IPS-18a (cell line): ENCODE measurements around the gene DHCR24.

Experiments
- H3K27ac ChIP-seq: one replicate; pipeline ENCODE4 v1.5.1; 2013; ENCODE audit warnings: low read length
- H3K27me3 ChIP-seq: one replicate; pipeline ENCODE4 v1.6.1; 2013; ENCODE audit warnings: mild to moderate bottlenecking, low read length; ENCODE audit not compliant: control insufficient read depth, insufficient read depth
- H3K36me3 ChIP-seq: one replicate; pipeline ENCODE4 v1.6.1; 2013; ENCODE audit warnings: low read depth, low read length; ENCODE audit not compliant: control insufficient read depth
- H3K4me1 ChIP-seq: one replicate; pipeline ENCODE4 v1.6.1; 2013; ENCODE audit warnings: low read depth, low read length; ENCODE audit not compliant: control insufficient read depth
- H3K4me3 ChIP-seq: one replicate; pipeline ENCODE4 v1.5.1; 2013; ENCODE audit warnings: low read length
- H3K9ac ChIP-seq: one replicate; pipeline ENCODE4 v1.6.1; 2013; ENCODE audit warnings: mild to moderate bottlenecking, low read length, moderate library complexity
- H3K9me3 ChIP-seq: one replicate; pipeline ENCODE4 v1.6.1; 2013; ENCODE audit warnings: low read depth, low read length; ENCODE audit not compliant: control insufficient read depth

DHCR24 gene

DNA sequence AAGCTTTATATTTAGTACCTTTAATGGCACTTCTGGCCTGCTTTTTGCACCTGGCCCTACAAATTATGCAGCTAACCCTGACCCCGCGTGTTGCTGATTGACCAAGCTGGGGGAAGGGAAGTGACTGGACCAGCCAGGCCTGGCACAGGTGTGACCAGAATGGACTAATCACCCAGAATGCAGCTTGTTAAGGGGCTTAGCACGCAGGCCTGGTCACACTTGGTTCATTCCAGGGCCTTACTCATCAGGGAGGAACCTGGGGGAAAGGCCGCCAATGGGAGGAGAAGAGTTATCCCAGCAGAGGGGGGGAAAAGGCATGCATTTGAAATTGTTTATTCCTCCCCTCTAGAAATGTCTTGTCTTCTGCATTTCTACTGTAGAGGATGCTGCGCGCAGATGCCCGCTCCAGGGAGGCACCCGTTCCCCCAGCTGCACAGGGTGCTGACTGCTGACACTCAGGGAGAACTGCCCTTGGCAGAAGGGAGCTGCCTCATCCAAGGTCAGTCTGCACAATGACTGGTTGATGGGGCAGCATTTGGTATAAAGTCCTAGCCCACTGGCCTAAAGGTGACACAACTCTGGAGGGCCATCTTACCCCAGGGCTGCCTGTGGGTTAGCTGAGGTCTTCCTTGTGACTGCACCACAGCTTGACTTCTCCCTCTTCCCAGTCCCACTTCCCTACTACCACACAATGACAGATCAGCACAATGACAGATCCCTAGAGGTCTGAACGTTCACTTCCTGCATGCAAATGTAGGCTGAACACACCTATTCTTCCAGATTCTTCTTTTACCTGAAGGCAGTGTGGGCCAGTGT is 29.0 kb downstream of the DHCR24 start:
- no peak overlapping the region for H3K27ac ChIP-seq
- H3K9ac ChIP-seq = no peak overlapping the region
- H3K27me3 ChIP-seq = no peaks in the 10 kb centered on the region
- no peaks in the 10 kb centered on the region for H3K9me3 ChIP-seq
- no peaks in the 10 kb centered on the region for H3K4me1 ChIP-seq
- H3K4me3 ChIP-seq = no peak overlapping the region
- peaks cover 89% of the 10 kb centered on the region for H3K36me3 ChIP-seq

DNA sequence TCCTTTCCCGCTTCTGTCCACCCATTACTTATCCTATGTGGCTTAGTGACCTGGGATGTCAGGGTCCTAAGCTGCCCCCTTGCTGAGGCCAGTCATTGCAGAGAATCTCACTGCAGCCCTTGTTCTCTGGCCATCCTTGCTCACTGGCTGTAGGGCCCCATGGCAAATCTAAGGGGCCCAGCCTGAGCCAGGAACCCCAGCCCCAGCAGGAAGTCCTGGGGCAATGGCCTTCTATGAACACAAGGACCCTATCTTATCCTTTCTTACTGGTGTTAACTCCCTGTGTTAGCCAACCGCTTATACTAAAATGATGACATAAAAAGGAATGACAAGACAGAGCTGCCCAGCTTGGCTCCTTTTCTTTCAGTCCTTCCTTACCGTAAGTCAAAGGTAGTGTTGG is 29.9 kb downstream of the DHCR24 start:
- Histone ChIP-seq H3K9ac (no peak overlapping the region), H3K4me3 (no peak overlapping the region), H3K36me3 (peaks cover 90% of the 10 kb centered on the region), H3K27me3 (no peaks in the 10 kb centered on the region), H3K4me1 (no peaks in the 10 kb centered on the region), H3K27ac (no peak overlapping the region), H3K9me3 (no peaks in the 10 kb centered on the region)

DNA sequence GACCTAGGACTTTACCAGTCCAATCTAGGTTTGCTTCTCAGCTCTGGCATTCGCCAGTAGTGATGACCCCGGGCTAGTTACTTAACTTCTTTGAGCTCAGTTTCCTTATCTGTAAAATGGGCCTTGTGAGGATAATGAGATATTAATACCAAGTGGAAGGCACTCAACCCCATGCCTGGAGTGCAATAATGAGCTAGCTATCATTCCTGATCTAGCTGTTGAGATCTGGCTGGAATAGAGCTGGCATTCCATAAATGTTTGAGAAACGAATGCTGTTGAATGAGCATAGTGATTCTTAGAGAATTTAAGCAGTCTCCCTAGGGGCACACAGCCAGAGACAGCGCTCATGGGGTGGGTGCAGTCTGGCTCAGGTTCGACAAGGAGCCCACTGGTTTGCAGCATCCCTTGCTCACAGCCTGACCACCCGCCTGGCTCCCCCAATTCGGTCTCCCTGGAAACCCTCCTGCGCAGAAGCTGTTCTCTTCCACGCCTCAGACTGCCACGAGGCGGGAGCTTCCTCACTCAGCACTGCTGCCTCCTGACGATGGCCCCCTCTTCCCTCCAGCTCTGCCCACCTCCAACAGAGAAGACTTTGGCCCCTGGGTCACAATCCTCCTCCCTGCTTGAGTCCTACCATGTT is 32.5 kb downstream of the DHCR24 start:
- H3K4me1 ChIP-seq = no peaks in the 10 kb centered on the region

DNA sequence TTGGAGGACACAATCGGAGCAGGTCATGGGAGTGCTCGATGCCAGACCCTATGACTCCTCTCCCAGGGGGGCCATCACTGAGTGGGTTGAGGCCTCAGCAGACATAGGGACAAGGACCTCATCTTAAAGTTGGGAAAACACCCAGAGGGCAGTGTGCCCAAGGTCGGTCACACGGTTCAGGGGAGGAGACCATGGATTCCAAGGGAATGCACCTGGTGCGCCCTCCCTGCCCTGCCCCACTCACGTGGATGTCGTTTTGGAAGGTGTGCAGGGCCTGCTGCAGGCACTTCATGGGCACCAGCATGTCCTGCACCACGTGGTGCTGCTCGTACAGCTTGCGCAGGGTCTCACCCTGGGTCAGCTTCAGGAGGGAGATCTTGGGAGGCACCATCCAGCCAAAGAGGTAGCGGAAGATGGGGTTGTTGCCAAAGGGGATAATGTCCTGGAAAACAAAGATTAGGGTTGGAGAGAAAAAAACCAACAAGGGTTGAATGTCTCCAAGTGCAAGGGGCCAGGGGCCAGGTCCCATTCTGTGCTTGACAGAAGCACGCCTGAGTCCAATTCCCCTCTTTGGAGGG is 33.1 kb downstream of the DHCR24 start:
- Histone ChIP-seq H3K4me1 (no peaks in the 10 kb centered on the region), H3K9ac (no peak overlapping the region), H3K36me3 (peaks cover 94% of the 10 kb centered on the region)

More for the DNA sequence above, 32.5 kb downstream of the DHCR24 start:
- no peak overlapping the region for H3K9ac ChIP-seq
- no peaks in the 10 kb centered on the region for H3K27me3 ChIP-seq
- no peak overlapping the region for H3K27ac ChIP-seq
- peaks cover 93% of the 10 kb centered on the region for H3K36me3 ChIP-seq
- no peak overlapping the region for H3K4me3 ChIP-seq
- no peaks in the 10 kb centered on the region for H3K9me3 ChIP-seq

DNA sequence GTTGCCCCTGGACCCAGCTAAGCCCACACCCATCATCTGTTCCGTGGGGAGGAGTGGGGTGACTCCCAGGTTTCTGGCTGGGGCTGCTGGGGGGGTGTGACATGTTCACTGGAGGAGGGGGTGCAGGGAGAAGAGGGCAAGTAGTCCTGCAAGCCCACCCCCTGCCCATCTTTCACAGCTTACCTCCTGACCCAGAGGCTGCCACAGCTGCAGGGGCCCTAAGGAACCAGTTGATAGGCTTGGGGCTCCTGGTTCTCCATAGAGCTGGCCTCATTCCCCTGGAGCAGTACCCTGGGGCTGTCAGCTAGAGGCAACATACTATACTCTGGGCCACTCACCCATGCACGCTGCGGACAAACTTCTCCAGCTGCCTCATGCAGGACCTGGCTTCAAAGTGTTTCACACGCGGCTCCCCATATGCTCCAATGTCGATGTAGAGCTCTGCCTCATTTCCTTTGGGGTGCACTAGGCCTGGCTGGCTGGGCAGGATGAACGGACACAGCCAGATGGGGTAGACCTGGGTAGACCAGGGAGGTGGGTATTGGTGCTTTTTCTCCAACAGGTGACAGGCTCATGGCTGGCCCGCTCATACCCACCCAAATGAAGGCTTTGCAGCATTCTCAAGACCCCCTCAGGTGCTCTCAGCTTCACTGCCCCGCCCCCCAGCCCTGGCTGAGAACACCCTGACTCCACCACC is 33.8 kb downstream of the DHCR24 start:
- H3K27me3 ChIP-seq = no peaks in the 10 kb centered on the region
- peaks cover 96% of the 10 kb centered on the region for H3K36me3 ChIP-seq

More for the DNA sequence above, 33.1 kb downstream of the DHCR24 start:
- no peaks in the 10 kb centered on the region for H3K27me3 ChIP-seq
- no peaks in the 10 kb centered on the region for H3K9me3 ChIP-seq
- H3K4me3 ChIP-seq = no peak overlapping the region
- H3K27ac ChIP-seq = no peak overlapping the region

GRCh38 chr1:54851936-54852524 is 35.0 kb downstream of the DHCR24 start:
- Histone ChIP-seq H3K4me1 (no peaks in the 10 kb centered on the region), H3K9me3 (no peaks in the 10 kb centered on the region), H3K36me3 (peaks cover 93% of the 10 kb centered on the region), H3K4me3 (no peak overlapping the region), H3K27me3 (no peaks in the 10 kb centered on the region), H3K9ac (no peak overlapping the region), H3K27ac (no peak overlapping the region)

More for the DNA sequence above, 33.8 kb downstream of the DHCR24 start:
- no peak overlapping the region for H3K9ac ChIP-seq
- H3K27ac ChIP-seq = no peak overlapping the region
- no peaks in the 10 kb centered on the region for H3K4me1 ChIP-seq
- no peaks in the 10 kb centered on the region for H3K9me3 ChIP-seq
- no peak overlapping the region for H3K4me3 ChIP-seq

GRCh38 chr1:54851406-54851805 is 35.6 kb downstream of the DHCR24 start:
- Histone ChIP-seq H3K36me3 (peaks cover 87% of the 10 kb centered on the region), H3K9ac (no peak overlapping the region), H3K4me3 (no peak overlapping the region), H3K4me1 (no peaks in the 10 kb centered on the region), H3K9me3 (no peaks in the 10 kb centered on the region), H3K27ac (no peak overlapping the region), H3K27me3 (no peaks in the 10 kb centered on the region)

GRCh38 chr1:54850737-54851136 is 36.3 kb downstream of the DHCR24 start:
- H3K4me3 ChIP-seq = no peak overlapping the region
- no peaks in the 10 kb centered on the region for H3K9me3 ChIP-seq
- peaks cover 81% of the 10 kb centered on the region for H3K36me3 ChIP-seq
- H3K4me1 ChIP-seq = no peaks in the 10 kb centered on the region
- no peaks in the 10 kb centered on the region for H3K27me3 ChIP-seq
- no peak overlapping the region for H3K27ac ChIP-seq
- no peak overlapping the region for H3K9ac ChIP-seq

DNA sequence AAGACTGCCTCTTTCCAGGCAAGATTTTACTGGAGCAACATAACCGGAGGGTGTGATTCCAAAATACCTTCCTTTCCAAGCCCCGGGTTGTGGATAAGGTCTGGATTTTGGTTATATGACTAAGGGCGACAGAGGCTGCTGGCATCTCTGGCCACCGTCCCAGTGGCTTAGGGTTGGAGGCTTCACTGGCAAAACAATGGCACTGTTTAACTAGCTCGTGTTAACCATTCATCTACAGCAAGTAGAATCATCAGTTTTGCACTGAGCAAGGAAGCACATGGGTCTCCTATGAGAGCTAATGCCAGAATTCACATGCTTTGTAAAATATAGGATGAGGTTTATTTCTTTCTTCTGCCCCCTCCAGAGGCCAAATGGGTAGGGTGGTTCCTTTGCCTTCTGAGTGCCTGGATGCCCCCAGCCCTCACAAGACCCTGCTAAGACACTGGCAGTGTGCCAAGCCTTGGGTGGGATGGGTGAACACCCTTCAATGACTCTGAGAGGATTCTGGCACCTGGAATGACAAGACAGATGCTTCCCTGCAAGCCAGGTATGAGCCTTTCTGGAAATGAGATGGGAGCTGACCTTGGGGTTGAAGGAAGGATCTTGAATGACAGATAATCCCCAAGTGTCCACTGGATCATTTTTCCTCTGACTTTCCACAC is 36.8 kb downstream of the DHCR24 start:
- H3K4me3 ChIP-seq = no peak overlapping the region
- H3K36me3 ChIP-seq = peaks cover 76% of the 10 kb centered on the region
- no peak overlapping the region for H3K27ac ChIP-seq
- H3K27me3 ChIP-seq = no peaks in the 10 kb centered on the region
- H3K9ac ChIP-seq = no peak overlapping the region
- H3K4me1 ChIP-seq = no peaks in the 10 kb centered on the region
- no peaks in the 10 kb centered on the region for H3K9me3 ChIP-seq

DNA sequence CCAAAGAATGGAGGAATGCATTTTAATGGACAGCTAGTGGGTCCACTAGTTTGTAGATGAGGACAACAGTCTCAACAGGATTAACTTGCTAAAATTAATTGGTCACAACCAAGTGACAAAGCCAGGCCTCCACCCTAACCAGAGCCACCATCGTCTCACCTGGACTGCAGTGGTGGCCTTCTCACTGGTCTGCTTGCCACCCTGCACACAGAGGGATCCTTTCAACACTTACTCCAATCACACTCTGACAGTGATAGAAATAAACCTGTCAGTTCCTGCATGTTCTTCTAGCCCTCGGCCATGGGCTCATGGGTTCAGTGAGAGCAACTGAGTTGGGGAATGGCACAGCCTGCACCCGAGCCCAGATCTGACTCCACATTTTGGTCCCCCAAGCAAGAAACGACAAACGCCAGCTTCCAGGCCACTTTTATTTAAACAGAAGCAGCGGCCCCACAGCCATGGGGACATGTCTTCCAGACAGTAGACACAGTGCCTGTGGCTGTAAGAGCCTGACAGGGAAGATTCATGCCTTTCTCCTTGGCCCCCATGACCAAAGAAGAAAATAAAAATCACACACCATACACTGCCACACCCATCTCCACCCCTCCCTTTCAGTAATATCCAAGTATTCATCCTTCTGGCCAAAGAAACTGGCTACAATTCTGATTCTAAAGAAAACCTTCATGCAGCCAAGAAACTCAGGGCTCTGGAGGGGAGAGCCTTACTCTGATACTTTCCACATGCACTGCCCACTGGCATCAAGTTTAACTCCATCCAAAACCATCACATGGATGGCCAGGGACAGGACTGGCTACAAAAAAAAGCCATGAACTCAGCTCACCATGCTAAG is 37.6 kb downstream of the DHCR24 start:
- Histone ChIP-seq H3K36me3 (peaks cover 71% of the 10 kb centered on the region), H3K27ac (no peak overlapping the region), H3K4me1 (no peaks in the 10 kb centered on the region), H3K27me3 (no peaks in the 10 kb centered on the region), H3K9ac (no peak overlapping the region), H3K9me3 (no peaks in the 10 kb centered on the region), H3K4me3 (no peak overlapping the region)
